IPS DF 19.7 (cell line): ENCODE data around the gene ZNF283.

Experiments used
- DNase-seq: peaks from one replicate; pipeline ENCODE4 v3.0.0-alpha.2; 2013; ENCODE audit warnings: low read depth, low spot score

The ZNF283 gene

GRCh38 chr19:43826787-43827754 is at the start of gene ZNF283:
Gene ZNF283 (plus strand): TSS chr19:43827321. CDS start chr19:43833505, 6,184 bp downstream.
- peak; percentile 88 for DNase-seq

GRCh38 chr19:43778651-43779050 is 48.5 kb upstream of the ZNF283 start:
- no peak for DNase-seq

DNA sequence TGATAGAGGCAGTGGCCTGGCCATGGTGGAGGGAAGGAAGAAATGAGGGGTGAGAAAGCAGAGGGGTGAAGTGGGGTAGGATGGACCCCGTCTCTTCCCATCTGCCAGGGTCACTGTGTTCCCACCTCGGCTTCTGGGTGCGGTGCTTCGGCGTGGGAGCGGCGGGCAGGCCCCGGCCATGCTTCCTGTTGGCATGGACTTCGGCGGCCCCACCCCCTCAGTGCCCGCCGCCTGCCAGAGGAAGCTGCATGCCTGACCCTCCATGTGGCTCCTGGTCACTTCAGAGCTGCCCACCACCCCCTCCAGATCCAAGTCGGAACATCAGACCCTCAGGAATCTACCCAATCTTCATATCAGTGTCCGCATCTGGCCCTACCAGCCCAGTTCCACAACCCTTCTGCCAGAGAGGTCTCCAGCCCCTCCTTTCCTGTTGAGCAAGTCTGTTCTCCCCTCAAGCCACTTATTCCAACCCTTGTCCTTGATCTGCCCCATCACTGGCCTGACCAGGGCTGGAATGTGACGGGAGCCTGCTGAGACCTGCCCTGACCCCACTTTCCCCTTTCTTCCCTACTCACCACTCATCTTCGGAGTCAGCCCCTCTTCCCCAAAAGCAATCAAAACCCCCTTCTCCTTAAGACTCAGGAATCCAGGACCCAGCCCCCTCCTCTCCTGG is 47.8 kb upstream of the ZNF283 start:
- no peak for DNase-seq

DNA sequence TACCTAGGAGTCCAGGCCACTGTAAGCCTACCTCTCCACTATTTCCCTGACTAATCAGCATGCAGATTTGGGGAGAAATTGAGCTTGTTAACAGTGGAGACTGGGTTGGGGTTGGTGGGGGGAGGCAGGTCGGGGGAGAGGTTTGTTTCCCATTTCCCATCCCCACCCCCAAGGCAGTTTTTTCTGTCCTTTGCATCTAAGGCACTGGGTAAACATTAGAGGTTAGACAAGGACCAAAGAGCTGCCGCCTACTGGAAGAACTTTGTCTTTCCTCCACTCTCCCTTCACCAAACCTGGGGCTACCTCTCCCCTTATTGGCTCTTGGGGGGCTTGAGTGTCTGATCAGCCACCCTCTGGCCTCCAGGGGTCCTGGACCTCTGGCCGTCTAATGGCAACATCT is 47.3 kb upstream of the ZNF283 start:
- DNase-seq: no peak

DNA sequence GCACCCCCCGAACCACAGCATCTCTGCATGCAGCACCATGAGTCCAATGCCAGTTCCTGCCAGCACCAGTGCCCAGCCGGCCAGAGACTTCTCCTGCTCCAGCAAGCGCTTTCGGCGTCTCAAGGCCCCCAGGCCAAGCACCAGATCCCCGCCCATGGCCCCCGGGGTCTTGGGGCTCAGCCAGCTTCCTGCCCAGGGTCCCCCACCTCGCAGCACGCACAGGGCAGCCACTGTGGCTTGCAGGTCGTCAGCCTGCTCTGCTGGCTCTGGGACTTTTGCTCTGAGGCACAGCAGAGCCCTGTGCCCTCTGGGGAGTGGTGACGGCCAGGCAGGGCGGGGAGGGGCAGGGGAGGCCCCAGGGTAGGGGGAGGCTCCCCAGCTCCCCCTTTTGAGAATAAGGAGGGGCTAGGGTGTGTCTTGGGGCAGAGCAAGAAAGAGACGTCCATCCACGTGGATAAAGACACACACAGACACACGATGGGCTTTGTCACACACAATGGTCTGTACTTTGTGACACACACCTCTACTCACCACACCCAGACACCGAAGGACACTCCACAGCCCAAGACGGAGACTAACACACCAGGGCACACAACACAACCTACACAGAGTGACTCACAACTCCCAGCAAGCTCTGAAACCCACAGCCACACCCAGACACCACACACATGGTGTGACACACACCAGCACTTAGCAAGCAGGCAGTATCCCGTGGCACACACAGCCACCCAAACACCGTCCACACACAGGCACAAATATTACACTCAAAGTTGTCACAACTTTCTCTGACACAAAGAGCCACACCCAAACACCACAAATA is 46.2 kb upstream of the ZNF283 start, which contains the start of gene KCNN4:
Gene KCNN4, minus strand, starts transcription at position 268 of the 820 bp plus-strand sequence. Its CDS starts 112 bp downstream, at position 156.
- DNase-seq: no peak

- DNase-seq: no peak
Observed at GRCh38 chr19:43781630-43782310, 45.4 kb upstream of the ZNF283 start.

- DNase-seq: no peak
Observed at GRCh38 chr19:43782311-43782660, 44.8 kb upstream of the ZNF283 start.

DNA sequence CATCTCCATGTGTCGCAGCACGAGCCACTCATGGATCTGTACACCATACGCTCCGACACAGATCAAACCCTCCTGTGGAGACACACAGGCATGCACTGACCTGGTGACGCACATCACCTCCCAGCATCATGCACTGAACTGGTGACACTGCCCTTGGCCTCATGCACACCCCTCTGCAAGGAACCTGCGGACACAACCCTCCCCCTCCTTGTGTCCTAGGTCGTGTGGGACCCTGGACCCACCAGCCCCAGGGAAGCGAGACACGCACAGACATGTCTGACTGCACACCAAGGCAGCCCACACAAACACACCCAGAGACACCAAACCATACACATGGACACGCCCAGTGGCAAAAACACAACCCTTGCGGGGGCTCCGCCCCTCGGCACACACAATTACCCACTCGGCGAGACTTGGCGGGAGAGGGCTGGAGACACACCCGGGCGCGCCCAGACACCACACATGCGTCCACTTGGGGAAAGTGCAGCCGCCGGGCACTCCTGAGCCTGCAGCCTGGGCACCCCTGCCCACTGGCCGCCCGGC is 44.4 kb upstream of the ZNF283 start:
- DNase-seq: no peak

DNA sequence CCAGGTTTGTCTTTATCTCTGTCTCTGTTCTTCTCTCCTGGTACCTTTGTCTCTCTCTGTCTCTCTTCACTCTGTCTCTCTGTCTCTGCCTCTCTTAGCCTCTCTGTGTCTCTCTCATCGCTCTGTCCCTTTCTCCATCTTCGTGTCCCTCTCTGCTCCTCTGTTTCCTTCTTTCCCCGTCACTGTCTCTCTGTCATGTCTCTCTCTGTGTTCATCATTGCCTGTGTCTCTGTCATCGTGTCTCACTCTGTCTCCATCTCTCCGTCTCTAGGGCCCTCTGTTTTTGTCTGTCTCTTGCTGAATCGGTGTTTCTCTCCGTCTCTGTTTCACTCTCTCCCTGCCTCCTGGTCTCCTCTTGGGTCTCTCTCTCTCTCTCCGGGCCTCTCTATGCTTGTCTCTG is 43.5 kb upstream of the ZNF283 start:
- DNase-seq: no peak

GRCh38 chr19:43784241-43784980 is 42.7 kb upstream of the ZNF283 start:
- DNase-seq: no peak

GRCh38 chr19:43784981-43785808 is 41.9 kb upstream of the ZNF283 start:
- no peak for DNase-seq

- no peak for DNase-seq
Observed at GRCh38 chr19:43786665-43787064, 40.5 kb upstream of the ZNF283 start.

GRCh38 chr19:43789029-43789428 is 38.1 kb upstream of the ZNF283 start:
- no peak for DNase-seq

- DNase-seq: no peak
Observed at GRCh38 chr19:43790587-43790986, 36.5 kb upstream of the ZNF283 start.

DNA sequence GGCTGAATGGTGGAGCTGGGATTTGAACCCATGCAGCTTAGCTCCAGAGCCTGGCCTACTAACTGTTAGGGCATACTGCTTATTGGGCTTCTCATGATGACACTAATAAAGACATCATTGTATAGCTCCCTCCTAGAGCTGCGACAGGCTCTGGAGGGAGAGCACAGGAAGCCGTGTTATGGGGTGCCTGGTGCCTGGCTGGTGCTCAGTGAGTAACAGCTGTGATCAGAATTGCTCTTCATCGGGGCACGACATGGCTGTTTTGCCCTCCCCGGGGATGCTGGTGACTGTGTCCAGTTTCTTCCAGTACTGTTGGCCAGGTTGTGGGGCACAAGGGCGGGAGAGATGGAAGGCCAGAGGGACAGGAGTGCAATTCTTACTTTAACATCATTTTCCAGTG is 30.0 kb upstream of the ZNF283 start:
- no peak for DNase-seq

DNA sequence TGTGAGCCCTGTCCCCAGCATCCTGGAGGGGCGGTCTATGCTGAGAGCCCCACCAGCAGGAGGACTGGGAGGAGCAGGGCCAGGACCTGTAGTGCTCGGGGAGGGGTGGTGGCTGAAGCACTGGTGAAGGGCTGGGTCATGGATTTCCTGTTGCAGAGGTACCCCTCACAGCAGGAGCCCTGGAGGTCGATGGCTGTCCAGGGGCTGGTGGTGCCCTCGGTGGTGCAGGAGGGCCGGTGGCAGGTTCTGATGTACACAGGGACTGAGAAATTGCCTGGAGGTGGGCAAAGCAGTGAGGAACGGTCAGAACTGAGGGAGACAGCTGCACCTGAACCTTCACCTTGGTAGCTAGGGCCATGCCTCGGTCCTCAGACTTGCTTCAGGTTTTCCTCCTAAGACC is 29.6 kb upstream of the ZNF283 start:
- no peak for DNase-seq

GRCh38 chr19:43798026-43798545 is 29.0 kb upstream of the ZNF283 start:
- no peak for DNase-seq

- DNase-seq: no peak
Observed at GRCh38 chr19:43798546-43799409, 28.3 kb upstream of the ZNF283 start.
